Gastroesophageal sphincter (tissue), 4 donors: ENCODE data around the gene COL4A3. TPM values are rescaled to one million over a fixed set of nuclear protein-coding genes. Genes with fewer than 3 reads are reported as not detected.
"Not testable (repeated sequence)": the region's sequence is repeated elsewhere in the genome, so short reads cannot be mapped to it uniquely, and the experiment has no call there.

ENCODE experiments used
- ATAC-seq: fragments of 150-250 bp; one replicate; pipeline ENCODE4 v1.9.1; 2016; ENCODE audit warnings: mild to moderate bottlenecking, moderate library complexity
- H3K27ac ChIP-seq, 4 donors: fragments of 200-600 bp; sonication (generic) in 3 of 4; 1 replicate in 3 of 4; 2 replicates in 1 of 4; pipeline ENCODE4 v1.5.1; 2016 to 2019
- H3K27me3 ChIP-seq: fragments of 200-600 bp; sonication (generic); one replicate; pipeline ENCODE4 v1.5.1; 2019
- H3K36me3 ChIP-seq, 2 donors: fragments of 200-600 bp; sonication (generic); one replicate each; pipeline ENCODE4 v1.5.1; 2019; ENCODE audit warnings: control low read depth in 1 of 2
- H3K4me1 ChIP-seq, 3 donors: fragments of 200-600 bp; sonication (generic); 1 replicate in 2 of 3; 2 replicates in 1 of 3; pipeline ENCODE4 v1.5.1; 2016 to 2019; ENCODE audit warnings: control low read depth in 2 of 3
- H3K4me3 ChIP-seq, 2 donors: fragments of 200-600 bp; sonication (generic); one replicate each; pipeline ENCODE4 v1.5.1; 2019; ENCODE audit warnings: mild to moderate bottlenecking in 1 of 2, moderate library complexity in 1 of 2
- H3K9me3 ChIP-seq, 3 donors: fragments of 200-600 bp; sonication (generic); one replicate each; pipeline ENCODE4 v1.5.1; 2017 to 2019; ENCODE audit warnings: control low read depth in 2 of 3
- EP300 ChIP-seq: sonication (generic); formaldehyde crosslinking; IDR thresholded peaks from one replicate; pipeline ENCODE4 v1.6.1; 2017; ENCODE audit warnings: antibody characterized with exemption, mild to moderate bottlenecking
- POLR2A ChIP-seq, 2 donors: fragments of 450-650 bp; IDR thresholded peaks; one replicate each; pipeline ENCODE4 v1.6.1; 2017; ENCODE audit warnings: antibody characterized with exemption in 2 of 2, mild to moderate bottlenecking in 2 of 2, moderate library complexity in 1 of 2
- POLR2AphosphoS5 ChIP-seq: sonication (generic); formaldehyde crosslinking; IDR thresholded peaks from one replicate; pipeline ENCODE4 v1.6.1; 2017; ENCODE audit warnings: antibody characterized with exemption
- WGBS, 2 donors: methylation state at CpG; one replicate each; pipeline ENCODE4 v1.1.5; 2018; ENCODE audit warnings: low coverage in 1 of 2; 5-methylcytosine and 5-hydroxymethylcytosine counted together
- total RNA-seq, 4 donors: library from RNA; depleted of rRNA; stranded (reverse); fragments of >200 nt; gene quantifications; one replicate each; pipeline ENCODE4 v1.1.0, GENCODE V29; 2016
- TF ChIP-seq, protein P1 (sequence below), 4 experiments: fragments of 200-600 bp in 2 of 4; fragments of 450-650 bp in 2 of 4; sonication (generic) in 1 of 4; IDR thresholded peaks; one replicate each; pipeline ENCODE4 v1.5.1; 2017 to 2019; ENCODE audit warnings: antibody characterized with exemption in 4 of 4, mild to moderate bottlenecking in 2 of 4, moderate library complexity in 2 of 4

COL4A3 gene
- total RNA-seq, 4 donors from 2014 or later = 2.7 to 8.9 (median 6.1) TPM

- Histone ChIP-seq H3K4me1 (no peaks in the 10 kb centered on the region), H3K36me3 (no peaks in the 10 kb centered on the region), H3K27ac (no peak overlapping the region), H3K9me3 (no peaks in the 10 kb centered on the region), H3K4me3 (no peak overlapping the region), H3K27me3 (no peaks in the 10 kb centered on the region)
- WGBS, 2 donors = 40 to 46% methylated on average over 2 to 4 of the region's 4 CpGs
- no peak for ATAC-seq
- TF ChIP-seq POLR2AphosphoS5 (no peak), EP300 (no peak), POLR2A (IDR thresholded peaks at IDR 0.05) (no peak)
- TF ChIP-seq, protein P1, sequence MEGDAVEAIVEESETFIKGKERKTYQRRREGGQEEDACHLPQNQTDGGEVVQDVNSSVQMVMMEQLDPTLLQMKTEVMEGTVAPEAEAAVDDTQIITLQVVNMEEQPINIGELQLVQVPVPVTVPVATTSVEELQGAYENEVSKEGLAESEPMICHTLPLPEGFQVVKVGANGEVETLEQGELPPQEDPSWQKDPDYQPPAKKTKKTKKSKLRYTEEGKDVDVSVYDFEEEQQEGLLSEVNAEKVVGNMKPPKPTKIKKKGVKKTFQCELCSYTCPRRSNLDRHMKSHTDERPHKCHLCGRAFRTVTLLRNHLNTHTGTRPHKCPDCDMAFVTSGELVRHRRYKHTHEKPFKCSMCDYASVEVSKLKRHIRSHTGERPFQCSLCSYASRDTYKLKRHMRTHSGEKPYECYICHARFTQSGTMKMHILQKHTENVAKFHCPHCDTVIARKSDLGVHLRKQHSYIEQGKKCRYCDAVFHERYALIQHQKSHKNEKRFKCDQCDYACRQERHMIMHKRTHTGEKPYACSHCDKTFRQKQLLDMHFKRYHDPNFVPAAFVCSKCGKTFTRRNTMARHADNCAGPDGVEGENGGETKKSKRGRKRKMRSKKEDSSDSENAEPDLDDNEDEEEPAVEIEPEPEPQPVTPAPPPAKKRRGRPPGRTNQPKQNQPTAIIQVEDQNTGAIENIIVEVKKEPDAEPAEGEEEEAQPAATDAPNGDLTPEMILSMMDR (IDR thresholded peaks at IDR 0.05) = no peak
These were observed 55.1 kb downstream of the COL4A3 start for GRCh38 chr2:227219312-227220105.

DNA sequence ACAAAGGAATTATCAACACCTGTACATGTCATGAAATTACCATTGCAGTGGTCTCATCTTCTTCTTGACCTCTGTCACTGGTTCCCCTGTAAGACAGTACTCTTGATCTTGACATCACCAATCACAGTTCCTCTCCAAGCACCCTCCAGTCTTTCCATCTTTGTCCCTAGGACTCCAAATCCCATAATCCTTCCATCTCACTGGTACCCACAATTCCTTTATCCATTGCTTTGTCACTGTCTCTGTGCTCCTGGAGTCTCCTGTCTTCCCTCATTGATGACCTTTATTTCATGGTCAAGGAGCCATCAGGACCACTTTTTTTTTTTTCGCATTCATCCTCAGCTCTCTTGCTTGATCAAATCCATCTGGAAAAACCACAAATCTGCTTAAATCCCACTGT, 56.7 kb downstream of the COL4A3 start:
- ATAC-seq = no peak
- Histone ChIP-seq H3K27ac (no peak overlapping the region), H3K27me3 (no peaks in the 10 kb centered on the region), H3K4me3 (no peak overlapping the region), H3K4me1 (no peaks in the 10 kb centered on the region), H3K9me3 (no peaks in the 10 kb centered on the region), H3K36me3 (no peaks in the 10 kb centered on the region)
- TF ChIP-seq, protein P1 (IDR thresholded peaks at IDR 0.05) = no peak
- no peak for TF ChIP-seq POLR2AphosphoS5
- no peak for TF ChIP-seq EP300
- no peak for TF ChIP-seq POLR2A (IDR thresholded peaks at IDR 0.05)
- 93 to 100% methylated on average over 1 of the region's 1 CpG for WGBS, 2 donors

DNA sequence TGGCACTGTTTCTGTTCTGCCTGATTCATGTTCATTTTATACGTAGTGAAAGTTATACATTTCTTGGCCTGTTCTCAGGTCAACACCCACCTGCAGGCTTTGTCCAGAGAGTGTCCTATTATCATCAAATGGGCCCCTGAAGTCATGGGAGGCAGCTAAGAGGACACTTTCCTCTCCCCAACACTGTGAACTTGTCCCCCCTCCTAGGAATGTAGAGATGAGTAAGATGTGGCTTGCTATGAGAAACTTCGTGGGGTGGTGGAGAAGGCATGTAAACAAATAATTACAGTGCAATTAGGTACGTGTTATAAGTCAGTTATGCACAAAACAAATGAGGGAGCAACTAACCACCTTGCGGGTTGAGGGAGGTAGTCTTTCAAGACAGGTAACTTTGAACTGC, 57.9 kb downstream of the COL4A3 start:
- H3K4me3 ChIP-seq = no peak overlapping the region
- no peaks in the 10 kb centered on the region for H3K36me3 ChIP-seq
- no peak overlapping the region for H3K27ac ChIP-seq
- H3K27me3 ChIP-seq = no peaks in the 10 kb centered on the region
- TF ChIP-seq EP300 (no peak), POLR2AphosphoS5 (no peak), POLR2A (IDR thresholded peaks at IDR 0.05) (no peak)
- TF ChIP-seq, protein P1 (IDR thresholded peaks at IDR 0.05) = no peak
- no peaks in the 10 kb centered on the region for H3K4me1 ChIP-seq
- H3K9me3 ChIP-seq = no peaks in the 10 kb centered on the region
- no peak for ATAC-seq
- 30% methylated on average over 1 to 4 of the region's 4 CpGs for WGBS, 2 donors

- not testable (repeated sequence) for H3K27ac ChIP-seq, H3K9me3 ChIP-seq, H3K4me3 ChIP-seq, H3K36me3 ChIP-seq, ATAC-seq, H3K4me1 ChIP-seq
- 88 to 94% methylated on average over 6 of the region's 6 CpGs for WGBS, 2 donors
- peaks cover 18% of the 10 kb centered on the region for H3K27me3 ChIP-seq
These were observed 61.2 kb downstream of the COL4A3 start for GRCh38 chr2:227225641-227226040.

DNA sequence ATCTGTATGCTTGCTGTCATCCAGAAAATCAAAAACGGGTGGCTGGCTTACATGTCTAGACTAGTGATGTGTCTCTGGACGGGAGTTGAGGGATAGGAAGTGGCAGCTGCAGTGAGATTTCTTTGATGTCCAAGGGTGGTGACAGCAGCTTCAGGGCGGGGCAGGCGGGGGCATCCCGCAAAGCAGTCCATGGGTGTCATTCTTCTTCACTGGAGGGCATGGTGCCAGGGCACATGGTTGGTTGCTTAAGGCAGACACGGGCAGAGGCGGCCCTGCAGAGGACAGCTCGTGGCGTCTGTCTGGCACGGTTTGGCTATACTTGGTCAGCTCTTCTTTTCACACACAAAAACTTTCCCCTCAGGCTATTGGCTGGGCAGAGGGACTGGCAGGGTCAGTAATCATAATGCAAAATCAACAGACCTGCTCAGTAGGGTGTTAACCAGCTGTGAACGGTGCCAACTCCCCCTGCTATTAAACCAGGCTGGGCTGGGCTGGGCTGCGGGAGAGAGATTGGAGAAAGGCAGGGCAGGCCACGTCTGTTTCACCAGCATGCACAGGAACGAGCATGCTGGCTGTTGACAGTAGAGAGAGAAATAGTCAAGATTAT, 63.7 kb downstream of the COL4A3 start:
- H3K36me3 ChIP-seq = no peaks in the 10 kb centered on the region
- H3K4me3 ChIP-seq = no peak overlapping the region
- no peaks in the 10 kb centered on the region for H3K9me3 ChIP-seq
- WGBS, 2 donors = 22 to 53% methylated on average over 5 to 9 of the region's 14 CpGs
- H3K27me3 ChIP-seq = peaks cover 18% of the 10 kb centered on the region
- TF ChIP-seq POLR2A (IDR thresholded peaks at IDR 0.05) (no peak), EP300 (no peak), POLR2AphosphoS5 (no peak)
- TF ChIP-seq, protein P1 (IDR thresholded peaks at IDR 0.05) = no peak
- no peak for ATAC-seq
- peaks cover 0 to 4% (median 0%) of the 10 kb centered on the region in 3 donors for H3K4me1 ChIP-seq
- no peak overlapping the region for H3K27ac ChIP-seq
